Neural progenitor cell (in vitro differentiated cells): Measurements from ENCODE around the gene SLC2A6. TPM values are rescaled to one million over a fixed set of nuclear protein-coding genes. Genes with fewer than 3 reads are reported as not detected.

Experiments
- DNase-seq: peaks from one replicate; pipeline ENCODE4 v3.0.0-alpha.2; 2016; ENCODE audit warnings: low spot score
- H2AFZ ChIP-seq: fragments of 200-600 bp; sonication (generic); replicated peaks from 2 replicates; pipeline ENCODE4 v1.6.1; 2016; ENCODE audit warnings: antibody characterized with exemption
- H3F3A ChIP-seq: fragments of 200-600 bp; sonication (generic); 2 replicates; pipeline ENCODE4 v1.6.1; 2016; ENCODE audit warnings: antibody characterized with exemption, low read depth
- H3K27ac ChIP-seq: fragments of 200-600 bp; sonication (generic); 2 replicates; pipeline ENCODE4 v1.5.1; 2016; ENCODE audit warnings: mild to moderate bottlenecking
- H3K27me3 ChIP-seq: fragments of 200-600 bp; sonication (generic); 2 replicates; pipeline ENCODE4 v1.6.1; 2016; ENCODE audit warnings: mild to moderate bottlenecking, moderate library complexity
- H3K36me3 ChIP-seq: fragments of 200-600 bp; sonication (generic); 2 replicates; pipeline ENCODE4 v1.5.1; 2016
- H3K4me1 ChIP-seq: fragments of 200-600 bp; sonication (generic); 2 replicates; pipeline ENCODE4 v1.6.1; 2016; ENCODE audit warnings: mixed run types
- H3K4me2 ChIP-seq: fragments of 200-600 bp; sonication (generic); 2 replicates; pipeline ENCODE4 v1.6.1; 2016
- H3K4me3 ChIP-seq: fragments of 200-600 bp; sonication (generic); 2 replicates; pipeline ENCODE4 v1.5.1; 2016
- H3K79me2 ChIP-seq: fragments of 200-600 bp; sonication (generic); 2 replicates; pipeline ENCODE4 v1.6.1; 2016; ENCODE audit warnings: low read depth
- H3K9ac ChIP-seq: fragments of 200-600 bp; sonication (generic); 2 replicates; pipeline ENCODE4 v1.6.1; 2016
- H3K9me3 ChIP-seq: fragments of 200-600 bp; sonication (generic); 2 replicates; pipeline ENCODE4 v1.5.1; 2016; ENCODE audit warnings: low read depth
- H4K20me1 ChIP-seq: fragments of 200-600 bp; sonication (generic); 2 replicates; pipeline ENCODE4 v1.6.1; 2016; ENCODE audit warnings: low read depth
- H3K27ac Mint-ChIP-seq: 3 replicates; pipeline ENCODE4 v1.8.0; 2021; ENCODE audit warnings: mixed read lengths
- H3K27me3 Mint-ChIP-seq: 2 replicates; pipeline ENCODE4 v1.8.0; 2022; ENCODE audit warnings: low read depth, mild to moderate bottlenecking, inconsistent platforms, moderate library complexity, mixed read lengths; ENCODE audit not compliant: insufficient read depth
- H3K36me3 Mint-ChIP-seq: 3 replicates; pipeline ENCODE4 v1.8.0; 2021; ENCODE audit warnings: mixed read lengths
- H3K4me1 Mint-ChIP-seq: 3 replicates; pipeline ENCODE4 v1.8.0; 2021; ENCODE audit warnings: mixed read lengths
- H3K4me3 Mint-ChIP-seq: 3 replicates; pipeline ENCODE4 v1.8.0; 2021; ENCODE audit warnings: mild to moderate bottlenecking, moderate library complexity, mixed read lengths
- H3K9me3 Mint-ChIP-seq: 3 replicates; pipeline ENCODE4 v1.8.0; 2020; ENCODE audit warnings: mixed read lengths
- EZH2 ChIP-seq: fragments of 200-600 bp; sonication (generic); IDR thresholded peaks from 2 replicates; pipeline ENCODE4 v1.6.1; 2017; ENCODE audit warnings: antibody characterized with exemption, mild to moderate bottlenecking, moderate library complexity
- EZH2phosphoT487 ChIP-seq: fragments of 200-600 bp; sonication (generic); IDR thresholded peaks from 2 replicates; pipeline ENCODE4 v1.6.1; 2017; ENCODE audit warnings: antibody characterized with exemption
- total RNA-seq: library from RNA; depleted of rRNA; stranded (reverse); fragments of >200 nt; gene quantifications from 2 replicates; pipeline ENCODE4 v1.2.3, GENCODE V29; 2015; ENCODE audit warnings: low replicate concordance
- TF ChIP-seq, protein P1 (sequence below): fragments of 200-600 bp; sonication (generic); IDR thresholded peaks from 2 replicates; pipeline ENCODE4 v1.5.1; 2017; ENCODE audit warnings: antibody characterized with exemption, mild to moderate bottlenecking

The SLC2A6 gene
- total RNA-seq, 1 donor from 2014 or later, result 2.3 TPM

DNA sequence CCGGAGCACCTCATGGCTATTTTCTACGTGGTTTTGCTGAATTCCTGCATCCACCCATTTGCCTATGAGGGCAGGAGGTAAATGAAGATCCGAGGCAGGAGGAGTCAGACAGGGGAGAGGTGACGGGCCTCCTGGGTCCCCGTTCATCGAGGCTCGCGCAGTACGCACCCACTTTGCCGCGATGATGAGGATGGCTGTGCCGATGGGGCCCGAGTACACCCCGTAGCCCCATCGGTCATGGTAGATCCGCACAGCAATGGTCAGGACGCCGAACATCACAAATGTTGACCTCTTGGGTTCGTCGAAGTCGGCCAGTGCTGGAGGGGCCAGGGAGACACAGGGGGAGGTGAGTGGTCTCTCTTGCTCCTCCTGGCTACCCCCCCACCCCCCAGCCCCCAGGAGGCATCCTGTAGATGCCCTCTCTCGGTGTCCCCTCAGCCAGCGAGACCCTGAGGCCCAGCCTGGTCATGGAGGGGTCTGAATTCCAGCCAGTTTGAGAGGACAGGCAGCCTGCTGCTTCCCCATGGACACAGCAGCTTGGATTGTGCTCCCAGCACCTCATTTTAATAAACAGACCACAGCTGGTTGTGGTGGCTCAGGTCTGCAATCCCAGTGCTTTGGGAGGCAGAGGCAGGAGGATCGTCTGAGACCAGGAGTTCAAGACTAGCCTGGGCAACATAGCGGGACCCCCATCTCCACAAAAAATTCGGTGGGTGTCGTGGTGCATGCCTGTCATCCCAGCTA is 40.0 kb upstream of the SLC2A6 start:
- no peaks in the 10 kb centered on the region for H4K20me1 ChIP-seq
- H3K27me3 ChIP-seq, result no peaks in the 10 kb centered on the region
- no peak overlapping the region for H3K4me3 Mint-ChIP-seq
- H3K4me1 ChIP-seq, result no peaks in the 10 kb centered on the region
- no peak overlapping the region for H3K4me3 ChIP-seq
- DNase-seq, result no peak
- no peak overlapping the region for H3K9ac ChIP-seq
- H3K36me3 Mint-ChIP-seq, result no peaks in the 10 kb centered on the region
- peaks cover 10% of the 10 kb centered on the region for H3K27me3 Mint-ChIP-seq
- no peaks in the 10 kb centered on the region for H3K9me3 Mint-ChIP-seq
- H3K79me2 ChIP-seq, result no peaks in the 10 kb centered on the region
- H3K4me1 Mint-ChIP-seq, result peaks cover 26% of the 10 kb centered on the region
- no peaks in the 10 kb centered on the region for H3F3A ChIP-seq
- TF ChIP-seq EZH2phosphoT487 (no peak), EZH2 (no peak)
- TF ChIP-seq, protein P1, sequence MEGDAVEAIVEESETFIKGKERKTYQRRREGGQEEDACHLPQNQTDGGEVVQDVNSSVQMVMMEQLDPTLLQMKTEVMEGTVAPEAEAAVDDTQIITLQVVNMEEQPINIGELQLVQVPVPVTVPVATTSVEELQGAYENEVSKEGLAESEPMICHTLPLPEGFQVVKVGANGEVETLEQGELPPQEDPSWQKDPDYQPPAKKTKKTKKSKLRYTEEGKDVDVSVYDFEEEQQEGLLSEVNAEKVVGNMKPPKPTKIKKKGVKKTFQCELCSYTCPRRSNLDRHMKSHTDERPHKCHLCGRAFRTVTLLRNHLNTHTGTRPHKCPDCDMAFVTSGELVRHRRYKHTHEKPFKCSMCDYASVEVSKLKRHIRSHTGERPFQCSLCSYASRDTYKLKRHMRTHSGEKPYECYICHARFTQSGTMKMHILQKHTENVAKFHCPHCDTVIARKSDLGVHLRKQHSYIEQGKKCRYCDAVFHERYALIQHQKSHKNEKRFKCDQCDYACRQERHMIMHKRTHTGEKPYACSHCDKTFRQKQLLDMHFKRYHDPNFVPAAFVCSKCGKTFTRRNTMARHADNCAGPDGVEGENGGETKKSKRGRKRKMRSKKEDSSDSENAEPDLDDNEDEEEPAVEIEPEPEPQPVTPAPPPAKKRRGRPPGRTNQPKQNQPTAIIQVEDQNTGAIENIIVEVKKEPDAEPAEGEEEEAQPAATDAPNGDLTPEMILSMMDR, result no peak
- no peaks in the 10 kb centered on the region for H3K9me3 ChIP-seq
- no peak overlapping the region for H3K4me2 ChIP-seq
- no peak overlapping the region for H2AFZ ChIP-seq
- H3K36me3 ChIP-seq, result no peaks in the 10 kb centered on the region
- peak overlapping the region; percentile 81 for H3K27ac Mint-ChIP-seq
- no peak overlapping the region for H3K27ac ChIP-seq

DNA sequence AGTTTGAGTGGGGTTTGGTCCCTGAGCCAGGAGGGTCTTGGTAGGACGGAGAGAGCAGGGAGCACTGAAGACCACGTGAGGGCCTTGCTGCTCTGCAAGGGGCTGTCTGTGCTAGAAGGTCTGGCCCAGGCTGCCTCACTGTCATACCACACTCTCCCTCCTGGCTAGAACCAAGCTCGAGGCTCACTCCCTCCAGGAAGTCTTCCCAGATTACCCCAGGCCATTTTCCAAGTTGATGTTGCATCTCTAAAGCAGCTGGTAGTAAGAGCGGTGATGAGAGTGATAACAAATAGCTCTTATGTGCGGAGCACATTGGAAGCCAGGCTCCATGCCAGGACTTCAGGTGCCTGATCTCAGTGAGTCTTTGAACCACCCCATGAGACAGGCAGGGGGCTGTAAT is 39.3 kb upstream of the SLC2A6 start:
- Mint-ChIP-seq H3K4me1 (peaks cover 20% of the 10 kb centered on the region), H3K9me3 (no peaks in the 10 kb centered on the region), H3K27me3 (peaks cover 9% of the 10 kb centered on the region), H3K36me3 (no peaks in the 10 kb centered on the region), H3K27ac (peak overlapping the region; percentile 30), H3K4me3 (no peak overlapping the region)
- DNase-seq, result no peak
- no peaks in the 10 kb centered on the region for H3F3A ChIP-seq
- no peaks in the 10 kb centered on the region for H3K9me3 ChIP-seq
- H3K36me3 ChIP-seq, result no peaks in the 10 kb centered on the region
- no peak overlapping the region for H3K4me2 ChIP-seq
- no peaks in the 10 kb centered on the region for H4K20me1 ChIP-seq
- TF ChIP-seq EZH2, result no peak
- TF ChIP-seq EZH2phosphoT487, result no peak
- TF ChIP-seq, protein P1, result no peak
- H3K4me3 ChIP-seq, result no peak overlapping the region
- H3K4me1 ChIP-seq, result no peaks in the 10 kb centered on the region
- H3K27ac ChIP-seq, result no peak overlapping the region
- no peak overlapping the region for H2AFZ ChIP-seq
- no peaks in the 10 kb centered on the region for H3K27me3 ChIP-seq
- no peak overlapping the region for H3K9ac ChIP-seq
- no peaks in the 10 kb centered on the region for H3K79me2 ChIP-seq

DNA sequence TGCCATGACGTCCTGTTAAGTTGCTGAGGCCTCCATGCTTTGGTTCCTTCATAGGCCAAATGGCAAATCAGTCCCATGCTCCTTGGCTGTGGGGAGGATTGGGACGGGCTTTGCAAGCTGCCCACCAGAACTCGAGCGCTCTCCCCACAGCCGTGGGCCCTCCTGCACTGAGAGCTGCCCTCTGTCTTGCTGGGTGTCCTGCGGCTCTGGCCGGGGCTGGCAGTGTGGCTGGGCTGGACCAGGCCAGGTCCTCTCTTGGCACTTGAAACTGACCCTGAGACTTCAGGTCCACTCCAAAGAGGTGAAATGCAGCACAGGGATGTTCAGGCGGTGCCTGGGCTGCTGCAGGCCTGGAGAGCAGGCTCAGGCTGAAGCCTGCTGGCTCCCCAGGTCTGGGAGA is 38.8 kb upstream of the SLC2A6 start:
- H3K4me3 Mint-ChIP-seq, result no peak overlapping the region
- no peak overlapping the region for H3K27ac Mint-ChIP-seq
- no peaks in the 10 kb centered on the region for H3K27me3 ChIP-seq
- no peak overlapping the region for H3K4me2 ChIP-seq
- no peak overlapping the region for H2AFZ ChIP-seq
- peaks cover 8% of the 10 kb centered on the region for H3K27me3 Mint-ChIP-seq
- no peak overlapping the region for H3K4me3 ChIP-seq
- H3K4me1 Mint-ChIP-seq, result peaks cover 19% of the 10 kb centered on the region
- no peaks in the 10 kb centered on the region for H3K36me3 ChIP-seq
- H3K27ac ChIP-seq, result no peak overlapping the region
- H3K9me3 Mint-ChIP-seq, result no peaks in the 10 kb centered on the region
- H4K20me1 ChIP-seq, result no peaks in the 10 kb centered on the region
- no peaks in the 10 kb centered on the region for H3K9me3 ChIP-seq
- H3K79me2 ChIP-seq, result no peaks in the 10 kb centered on the region
- TF ChIP-seq EZH2phosphoT487 (no peak), EZH2 (no peak)
- TF ChIP-seq, protein P1, result no peak
- no peaks in the 10 kb centered on the region for H3F3A ChIP-seq
- no peak overlapping the region for H3K9ac ChIP-seq
- DNase-seq, result no peak
- H3K36me3 Mint-ChIP-seq, result no peaks in the 10 kb centered on the region
- no peaks in the 10 kb centered on the region for H3K4me1 ChIP-seq
